HG03097 (cell line): ENCODE measurements around the gene CXCL6.

ENCODE experiments used
- ATAC-seq: cut with Tn5 transposase; IDR thresholded peaks from one replicate; pipeline ENCODE4 v1.9.1; 2021; ENCODE audit not compliant: unreplicated experiment, low FRiP score

The CXCL6 gene

DNA sequence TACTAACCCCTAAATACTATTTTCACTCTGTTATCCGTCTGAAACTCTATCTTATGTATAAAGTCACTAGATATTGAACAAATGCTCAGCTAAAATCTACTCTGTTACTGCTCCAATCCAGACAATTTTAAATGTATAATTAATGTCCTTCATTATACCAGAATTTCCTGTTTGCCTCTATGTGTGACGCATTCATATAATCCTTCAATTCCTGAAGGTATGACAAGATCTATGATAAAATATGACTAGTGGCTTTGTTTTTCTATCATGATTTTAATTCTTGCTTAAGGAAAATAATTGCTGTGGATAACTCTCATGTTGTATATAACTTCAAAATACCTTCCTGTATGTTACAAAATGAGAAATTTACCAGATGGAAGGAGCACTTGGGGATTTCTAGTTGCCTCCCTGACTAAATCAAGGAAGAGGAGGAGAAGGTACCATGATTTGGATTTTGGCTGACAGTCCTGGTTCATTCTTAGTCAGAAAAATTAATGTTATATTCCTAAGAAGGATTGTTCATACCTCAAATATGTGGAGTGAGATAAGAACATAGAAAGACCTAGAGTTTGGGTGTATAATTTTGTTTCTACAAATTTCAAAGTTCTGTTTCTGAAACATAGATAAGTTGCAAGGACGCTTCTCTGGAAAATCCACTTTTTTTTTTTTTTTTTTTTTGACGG lies 4.9 kb downstream of the CXCL6 start:
- ATAC-seq: no peak

DNA sequence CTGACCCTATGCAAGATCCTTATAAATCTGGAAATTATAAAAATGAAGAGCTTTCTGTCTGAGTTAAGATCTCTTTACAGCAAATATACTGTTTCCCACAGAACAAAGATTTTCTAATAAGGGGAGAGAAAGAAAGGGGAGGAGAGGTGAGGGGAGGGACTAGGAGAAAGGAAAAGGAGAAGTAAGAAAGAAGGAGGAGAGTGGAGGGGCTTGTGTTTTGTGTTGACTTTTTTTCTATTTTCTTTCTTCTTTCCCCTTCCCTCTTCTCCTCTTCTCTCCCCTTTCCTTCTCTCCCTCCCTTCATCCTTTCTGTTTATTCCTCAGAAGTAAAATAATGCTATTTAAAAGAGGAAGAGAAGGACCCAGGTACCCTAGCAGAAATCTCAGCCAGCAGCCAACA lies 6.2 kb downstream of the CXCL6 start:
- ATAC-seq: no peak

DNA sequence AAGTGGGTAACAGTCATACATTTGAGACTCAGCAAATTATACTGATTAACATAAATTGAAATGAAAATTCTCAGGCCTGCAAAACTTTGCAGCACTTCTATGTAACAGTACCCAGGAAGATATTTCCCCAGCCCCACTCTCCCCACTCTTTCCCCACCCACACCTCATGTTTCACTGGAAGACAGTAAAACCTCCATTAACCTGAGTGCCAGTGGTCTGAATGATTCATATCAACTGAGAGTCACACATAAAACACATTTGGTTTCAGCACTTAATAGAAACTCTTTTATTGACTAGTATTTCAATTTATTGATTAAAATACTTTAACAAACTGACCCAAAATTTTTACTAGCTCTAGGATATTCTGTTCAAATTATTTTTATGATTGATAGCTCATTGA lies 6.9 kb downstream of the CXCL6 start:
- no peak for ATAC-seq

DNA sequence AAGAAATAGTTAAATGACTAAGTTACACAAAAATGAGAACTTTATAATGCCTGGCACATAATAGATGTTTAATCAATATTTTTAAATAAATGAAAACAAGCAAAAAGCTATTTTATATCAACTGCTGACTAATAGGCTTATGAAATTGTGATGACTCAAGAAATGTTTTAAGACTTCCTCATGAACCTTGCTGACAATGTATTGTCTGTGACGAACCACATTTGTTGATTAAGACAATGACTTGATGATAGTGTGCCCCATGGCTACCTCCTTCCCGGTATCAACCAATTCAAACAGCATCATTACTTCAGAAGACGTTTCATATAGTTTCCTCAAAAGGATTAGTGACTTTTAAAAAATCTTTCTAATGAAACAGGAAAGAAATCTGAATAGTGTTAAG lies 7.9 kb downstream of the CXCL6 start:
- no peak for ATAC-seq

DNA sequence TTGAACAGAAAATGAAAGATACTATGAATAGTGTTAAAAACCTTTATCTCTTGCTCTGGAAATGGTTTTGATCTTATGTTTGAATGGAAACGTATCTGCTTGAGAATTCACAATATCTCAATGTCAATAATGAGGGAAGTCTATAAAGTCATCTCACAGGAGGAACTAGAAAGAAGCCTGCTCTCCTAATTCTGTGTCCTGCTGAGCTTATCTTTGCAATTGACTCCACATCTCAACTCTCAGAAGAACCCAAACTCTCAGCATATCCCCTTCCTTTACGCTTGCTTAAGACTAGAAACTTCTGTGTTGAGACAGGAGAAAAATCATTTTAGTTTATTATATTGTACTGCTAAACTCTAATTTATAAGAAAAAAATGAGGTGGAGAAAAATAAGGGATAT lies 8.3 kb downstream of the CXCL6 start:
- ATAC-seq: no peak

DNA sequence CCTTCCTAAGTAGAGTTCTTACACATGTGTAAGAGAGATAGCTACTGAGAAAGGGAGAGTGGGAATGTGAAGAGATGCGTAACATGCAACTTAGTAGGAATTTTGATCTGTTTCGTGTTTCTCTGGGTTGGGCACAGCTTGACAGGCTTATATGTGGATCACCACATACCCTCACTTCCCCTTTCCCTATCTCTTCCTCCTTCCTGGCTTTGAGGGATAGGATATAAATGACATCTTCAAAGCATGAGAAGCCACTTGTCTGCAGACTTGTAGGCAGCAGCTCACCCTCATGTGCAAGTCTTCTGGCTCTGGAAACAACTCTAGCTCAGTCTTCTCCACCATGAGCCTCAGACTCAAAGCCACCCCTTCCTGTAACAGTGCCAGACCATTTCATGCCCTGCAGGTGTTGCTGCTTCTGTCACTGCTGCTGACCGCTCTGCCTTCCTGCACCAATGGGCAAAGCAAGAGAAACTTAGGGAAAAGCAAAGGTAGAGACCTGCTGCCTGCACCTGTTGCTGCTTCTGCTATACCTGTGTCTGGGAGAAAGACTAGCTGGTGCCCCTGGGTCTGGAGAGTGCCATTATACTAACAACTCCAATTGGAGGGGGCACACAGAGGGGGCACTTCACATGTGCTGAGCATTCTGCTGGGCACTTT lies 11.2 kb downstream of the CXCL6 start:
- no peak for ATAC-seq

DNA sequence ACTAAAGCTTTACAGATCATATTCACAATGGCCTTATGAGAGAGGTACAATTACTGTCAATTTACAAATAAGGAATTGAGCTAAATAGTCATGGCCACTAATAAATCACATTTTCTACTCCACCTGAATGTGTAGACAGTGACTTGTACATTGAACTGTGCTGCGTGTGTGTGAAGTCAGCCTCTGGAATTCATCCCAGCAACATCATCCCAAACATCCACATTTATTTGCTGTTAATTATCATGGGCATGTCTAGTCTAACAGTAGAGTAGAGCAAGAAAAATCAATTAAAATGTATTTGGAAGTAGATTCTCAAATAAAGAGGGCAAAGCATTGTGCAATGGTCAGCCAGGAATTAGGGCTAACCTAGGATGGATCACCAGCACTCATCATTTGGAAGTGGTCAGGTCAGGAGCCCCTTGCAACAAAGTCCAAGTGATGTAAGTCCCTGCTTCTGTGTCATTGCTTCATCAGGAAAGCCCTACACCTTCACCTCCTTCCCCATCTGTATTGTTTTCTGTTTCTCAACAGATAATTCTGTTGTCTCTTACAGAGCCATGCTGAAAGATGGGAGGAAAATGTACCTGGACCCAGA lies 11.8 kb downstream of the CXCL6 start:
- ATAC-seq: no peak

DNA sequence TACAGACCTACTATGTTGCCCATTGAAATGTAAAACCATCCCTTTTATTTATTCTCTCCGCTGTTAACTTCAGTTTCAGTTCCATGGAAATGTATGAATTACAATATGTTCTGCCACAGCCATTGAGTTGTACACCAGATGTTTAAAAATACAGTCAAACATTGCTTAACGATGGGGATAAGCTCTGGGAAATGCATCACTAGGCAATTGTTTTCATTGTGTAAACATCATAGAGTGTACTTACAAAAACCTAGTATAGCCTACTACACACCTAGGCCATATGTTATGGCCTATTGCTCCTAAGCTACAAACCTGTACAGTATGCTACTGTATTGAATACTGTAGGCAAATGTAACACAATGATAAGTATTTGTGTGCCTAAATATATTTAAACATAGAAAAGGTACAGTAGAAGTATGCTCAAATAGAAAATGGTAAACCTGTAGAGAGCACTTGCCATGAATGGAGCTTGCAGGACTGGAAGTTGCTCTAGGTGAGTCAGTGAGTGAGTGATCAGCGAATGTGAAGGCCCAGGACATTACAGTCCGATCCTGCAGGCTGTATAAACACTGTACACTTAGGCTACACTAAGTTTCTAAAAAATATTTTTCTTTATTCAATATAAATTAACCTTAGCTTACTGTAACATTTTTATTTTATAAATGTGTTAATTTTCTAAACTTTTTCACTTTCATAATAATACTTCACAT lies 13.9 kb downstream of the CXCL6 start:
- no peak for ATAC-seq

DNA sequence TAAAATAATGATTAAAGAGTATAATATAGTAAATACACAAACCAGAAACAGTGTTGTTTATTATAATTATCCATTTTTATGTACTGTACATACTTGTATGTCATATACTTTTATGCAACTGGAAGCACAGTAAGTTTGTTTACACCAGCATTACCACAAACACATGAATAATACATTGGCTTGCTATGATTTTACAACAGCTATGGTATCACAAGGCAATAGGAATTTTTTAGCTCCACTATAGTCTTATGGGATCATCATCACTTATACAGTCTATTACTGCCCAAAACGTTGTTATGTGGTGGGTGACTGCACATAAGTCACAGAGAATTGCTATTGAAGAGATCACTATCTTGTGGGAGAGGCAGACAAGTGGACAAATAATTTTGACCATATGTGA lies 14.8 kb downstream of the CXCL6 start:
- ATAC-seq: no peak

DNA sequence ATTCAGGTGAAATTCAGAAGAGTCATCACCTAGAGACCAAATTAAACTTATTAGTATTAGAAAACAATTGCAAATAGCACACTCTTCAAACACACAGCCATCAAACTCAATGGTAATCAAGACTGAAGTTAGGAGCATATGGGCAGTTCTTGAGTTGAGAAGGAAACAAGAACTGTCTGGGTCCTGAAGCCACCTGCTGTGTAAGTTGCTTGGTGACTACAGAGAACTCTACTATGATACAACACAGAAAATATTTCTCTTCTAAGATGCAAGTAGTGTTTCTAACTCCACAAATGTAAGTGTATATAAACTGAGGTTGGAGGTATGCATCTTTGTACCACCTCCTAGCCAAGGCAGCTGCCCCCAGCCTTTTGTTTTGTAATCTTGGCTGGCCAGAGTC lies 16.3 kb downstream of the CXCL6 start:
- ATAC-seq: no peak

DNA sequence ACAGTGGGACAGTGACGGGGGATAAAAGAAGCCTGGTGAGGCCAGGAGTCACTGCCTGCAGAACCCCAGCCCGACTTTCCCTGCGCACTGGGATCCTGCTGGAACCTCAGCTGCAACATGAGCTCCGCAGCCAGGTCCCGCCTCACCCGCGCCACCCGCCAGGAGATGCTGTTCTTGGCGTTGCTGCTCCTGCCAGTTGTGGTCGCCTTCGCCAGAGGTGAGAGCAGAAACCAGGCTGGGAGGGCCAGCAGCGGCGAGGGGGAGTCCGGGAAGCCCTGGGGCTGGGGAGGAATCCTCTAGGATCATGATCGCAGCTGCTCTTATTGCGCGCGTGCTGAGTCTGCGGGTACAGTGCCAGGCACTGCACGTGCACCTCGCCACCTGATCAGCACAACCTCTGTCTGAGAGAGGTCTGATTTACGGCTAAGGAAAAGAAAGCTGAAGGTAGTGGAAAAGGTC lies 16.8 kb downstream of the CXCL6 start, which contains the start of gene PF4V1:
PF4V1 (plus strand) TSS at position 51 of the 459 bp plus-strand sequence; CDS start at position 118, 67 bp downstream.
- no peak for ATAC-seq

DNA sequence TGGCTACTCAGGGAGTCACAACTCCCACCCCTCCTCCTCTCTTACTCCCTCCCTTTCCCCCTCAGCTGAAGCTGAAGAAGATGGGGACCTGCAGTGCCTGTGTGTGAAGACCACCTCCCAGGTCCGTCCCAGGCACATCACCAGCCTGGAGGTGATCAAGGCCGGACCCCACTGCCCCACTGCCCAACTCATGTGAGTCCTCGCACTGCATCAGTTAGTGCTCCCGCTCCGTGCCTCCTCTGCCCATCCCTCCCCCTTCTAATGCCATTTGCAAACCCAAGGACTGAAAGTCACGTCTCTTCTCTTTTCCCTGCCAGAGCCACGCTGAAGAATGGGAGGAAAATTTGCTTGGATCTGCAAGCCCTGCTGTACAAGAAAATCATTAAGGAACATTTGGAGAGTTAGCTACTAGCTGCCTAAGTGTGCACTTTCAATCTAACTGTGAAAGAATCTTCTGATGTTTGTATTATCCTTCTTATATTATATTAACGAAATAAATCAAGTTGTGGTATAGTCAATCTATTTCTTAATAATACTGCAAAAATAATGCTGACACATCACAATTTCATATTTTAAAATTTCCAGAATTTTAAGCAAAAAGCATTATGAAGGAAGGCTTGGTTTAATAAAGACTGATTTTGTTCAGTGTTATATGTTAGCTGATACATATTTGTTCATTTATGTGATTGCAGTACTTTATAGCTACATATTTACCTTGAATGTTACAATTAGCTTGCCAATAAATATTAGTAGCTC lies 17.4 kb downstream of the CXCL6 start:
- ATAC-seq: no peak

DNA sequence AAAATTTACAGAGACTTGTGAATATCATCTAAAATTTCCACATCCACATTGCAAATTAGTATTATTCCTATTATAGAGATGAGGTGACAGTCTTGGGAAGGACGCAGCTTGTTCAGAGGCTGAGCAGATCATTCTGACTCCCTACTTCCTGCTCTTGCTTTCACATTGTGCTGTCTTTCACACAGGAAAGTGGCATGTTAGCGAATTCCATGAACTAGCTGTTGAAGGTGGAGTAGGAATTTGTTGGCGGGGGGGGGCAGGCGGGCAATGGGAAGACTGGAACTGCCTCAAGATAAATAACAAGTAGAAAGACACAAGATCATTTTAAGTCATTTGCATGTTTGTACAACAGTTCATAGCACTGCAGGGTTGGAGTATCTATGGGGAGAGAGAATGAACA lies 18.9 kb downstream of the CXCL6 start:
- ATAC-seq: no peak

DNA sequence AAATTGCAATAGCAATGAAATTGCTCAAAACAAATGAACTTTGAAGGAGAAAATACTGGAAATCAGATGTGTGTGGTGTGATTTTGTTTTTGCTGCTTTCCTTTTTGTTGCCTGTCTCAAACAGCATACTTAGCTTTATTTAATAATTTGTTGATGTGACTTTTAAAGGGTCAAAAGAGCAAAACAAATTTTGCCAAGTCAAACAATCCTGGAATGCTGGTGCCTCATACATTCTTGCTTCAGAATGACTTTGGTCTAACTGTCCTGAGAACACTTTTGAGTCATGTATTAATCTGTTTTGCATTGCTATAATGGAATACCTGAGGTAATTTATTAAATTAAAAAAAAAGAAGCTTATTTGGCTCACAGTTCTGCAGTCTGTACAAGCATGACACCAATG lies 20.0 kb downstream of the CXCL6 start:
- ATAC-seq: no peak

DNA sequence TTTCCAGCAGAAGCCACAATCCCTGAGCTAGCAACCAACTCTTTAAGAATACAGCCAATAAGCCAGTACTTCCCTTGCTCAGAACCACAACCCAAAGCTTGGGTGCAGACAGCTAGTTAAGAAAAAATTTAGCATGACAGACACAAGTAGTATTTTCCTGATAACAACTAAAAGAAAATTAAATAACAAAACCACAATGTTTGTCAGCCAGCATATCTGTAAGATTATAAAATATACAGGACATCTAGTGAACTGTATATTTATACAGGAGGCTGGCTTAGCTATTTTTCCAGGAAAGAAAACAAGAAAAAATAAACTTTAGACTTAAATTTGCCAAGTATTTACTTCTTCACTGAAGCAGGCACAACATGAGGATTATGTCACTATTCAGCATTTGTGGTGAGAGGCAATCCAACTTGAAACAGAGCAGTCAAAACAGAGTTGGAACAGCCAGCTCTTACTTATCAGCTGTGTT lies 23.2 kb downstream of the CXCL6 start:
- no peak for ATAC-seq

DNA sequence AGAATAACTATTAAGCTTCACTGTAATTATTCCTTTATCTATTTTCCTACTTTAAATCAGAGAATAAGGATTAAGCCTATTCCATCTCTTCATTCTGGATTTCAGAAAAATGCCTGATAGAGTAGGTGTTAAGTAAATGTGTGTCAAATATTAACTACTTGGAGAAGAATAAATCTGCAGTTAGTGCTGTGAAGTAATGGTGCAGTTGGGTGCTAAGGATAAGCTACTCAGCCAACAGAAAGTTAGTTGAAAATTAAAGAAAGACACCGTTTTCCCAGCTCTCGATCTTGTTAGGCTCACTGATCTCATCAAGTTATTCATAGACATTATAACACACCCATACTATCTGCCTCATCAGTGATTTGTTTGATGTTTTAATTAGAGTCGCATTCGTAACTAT lies 23.7 kb downstream of the CXCL6 start:
- ATAC-seq: no peak

DNA sequence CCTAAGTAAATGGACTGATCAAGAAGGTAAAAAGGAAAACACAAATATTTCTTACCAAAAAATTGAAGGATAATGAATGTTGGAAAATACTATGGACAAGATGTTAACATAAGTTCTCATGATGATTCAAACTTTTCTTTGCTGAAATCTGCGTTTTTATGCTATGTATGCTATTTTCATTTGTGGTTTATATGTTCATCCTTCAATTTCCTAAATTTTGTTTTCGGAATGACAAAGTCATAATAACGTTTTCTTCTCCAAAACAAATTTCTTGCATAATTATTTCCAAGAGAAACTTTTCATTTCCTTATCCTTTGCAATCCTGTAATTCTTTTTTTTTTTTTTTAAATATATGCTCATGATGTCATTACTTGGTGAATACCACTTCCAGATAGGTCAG lies 24.4 kb downstream of the CXCL6 start:
- ATAC-seq: no peak

DNA sequence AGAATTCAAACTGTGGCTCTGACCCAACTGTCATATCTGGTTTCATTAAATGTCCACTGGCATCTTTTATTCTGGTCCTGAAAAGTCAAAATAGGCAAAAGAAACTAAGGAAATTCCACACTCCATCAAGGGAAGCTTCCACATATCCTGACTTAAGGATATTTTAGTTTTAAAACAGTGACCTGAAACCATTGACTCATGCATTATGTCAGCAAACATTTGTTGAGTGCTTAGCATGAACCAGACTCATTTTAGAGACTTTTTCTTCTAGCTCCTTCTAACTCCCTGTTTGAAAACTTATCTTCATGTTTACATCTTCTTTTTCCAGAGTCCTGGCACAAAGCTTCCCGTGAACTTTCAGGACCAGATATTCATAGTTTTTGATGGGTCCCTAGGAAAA lies 25.8 kb downstream of the CXCL6 start:
- no peak for ATAC-seq

DNA sequence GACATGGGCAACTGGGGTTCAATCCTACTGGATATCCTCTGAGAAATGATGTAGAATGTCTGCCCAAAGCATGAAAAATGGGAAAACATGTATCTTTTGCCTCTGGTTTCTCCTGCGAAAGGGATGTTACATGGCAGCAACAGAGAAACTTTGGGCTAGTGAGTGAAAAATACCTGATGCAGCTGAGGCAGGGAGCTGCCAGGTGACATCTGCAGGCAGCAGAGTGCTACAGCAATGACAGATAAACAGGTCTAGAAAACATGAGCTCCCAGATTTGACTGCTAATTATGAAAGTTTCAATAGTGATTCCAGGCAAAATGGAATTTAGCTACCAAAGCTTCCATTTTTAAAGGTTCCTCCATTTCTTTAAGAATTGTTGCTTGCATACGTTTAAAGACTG lies 27.9 kb downstream of the CXCL6 start:
- ATAC-seq: no peak

DNA sequence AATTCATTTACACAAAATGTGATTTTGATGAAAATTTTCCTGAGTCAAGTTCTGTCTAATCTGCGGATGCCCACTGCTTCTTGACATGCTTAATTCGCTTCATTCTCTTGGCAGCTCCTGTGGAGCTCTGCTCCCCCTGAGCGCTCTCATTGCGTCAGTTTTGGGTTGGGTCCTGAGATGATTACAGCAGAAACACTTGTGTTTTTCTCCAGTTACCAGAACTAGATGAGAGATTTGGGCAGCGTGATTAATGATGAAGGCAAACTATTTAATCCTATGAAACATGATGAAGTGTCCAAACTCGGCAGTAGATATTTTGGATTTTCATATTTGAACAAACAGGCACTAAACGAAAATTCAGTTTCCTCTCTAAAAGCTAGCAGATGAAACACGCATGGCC lies 28.5 kb downstream of the CXCL6 start:
- no peak for ATAC-seq
